ENCODE results near the gene FCN3.

FCN3 gene

GRCh38 chr1:27335506-27336422 is 38.9 kb downstream of the FCN3 start:
- no peak for DNase-seq

GRCh38 chr1:27333717-27334279 is 40.8 kb downstream of the FCN3 start:
- DNase-seq = no peak

- peak; percentile 17 for DNase-seq
These were observed 41.9 kb downstream of the FCN3 start for GRCh38 chr1:27332536-27333281.

GRCh38 chr1:27331922-27332321 is 42.7 kb downstream of the FCN3 start:
- no peak for DNase-seq

GRCh38 chr1:27331426-27331825 is 43.2 kb downstream of the FCN3 start:
- no peak for DNase-seq

- DNase-seq = no peak
These were observed 43.8 kb downstream of the FCN3 start for GRCh38 chr1:27330786-27331185.

- DNase-seq = no peak
These were observed 46.7 kb downstream of the FCN3 start for GRCh38 chr1:27327964-27328363.

- DNase-seq = no peak
These were observed 49.3 kb downstream of the FCN3 start for GRCh38 chr1:27325286-27325685.

GRCh38 chr1:27322569-27323240 is 51.9 kb downstream of the FCN3 start:
- DNase-seq = no peak

GRCh38 chr1:27321813-27322568 is 52.6 kb downstream of the FCN3 start, which contains the start of gene TMEM222:
TMEM222 (plus strand) TSS chr1:27322163; CDS start chr1:27322198, 35 bp downstream.
- peak; percentile 98 for DNase-seq

All from NCI-H345 (cell line).